Fibroblast of lung (primary cell): ENCODE results near the gene UNCX. TPM values are rescaled to one million over a fixed set of nuclear protein-coding genes. Genes with fewer than 3 reads are reported as not detected.
"Not testable (repeated sequence)": the region's sequence is repeated elsewhere in the genome, so short reads cannot be mapped to it uniquely, and the experiment has no call there.

Experiments used
- DNase-seq, 2 donors: peaks; one replicate each; pipeline versions ENCODE4 v3.0.0 to v3.0.0-alpha.2; 2010; ENCODE audit warnings: low read depth in 2 of 2
- H2AFZ ChIP-seq: 2 replicates; pipeline ENCODE4 v1.5.1; 2012; ENCODE audit warnings: low read length, control low read depth, inconsistent platforms
- H3K27ac ChIP-seq: 2 replicates; pipeline ENCODE4 v1.5.1; 2011; ENCODE audit warnings: low read length, control low read depth; ENCODE audit not compliant: insufficient read depth
- H3K27me3 ChIP-seq: 2 replicates; pipeline ENCODE4 v1.5.1; 2011; ENCODE audit warnings: mild to moderate bottlenecking, low read length; ENCODE audit not compliant: control insufficient read depth, insufficient read depth
- H3K36me3 ChIP-seq: 2 replicates; pipeline ENCODE4 v1.5.1; 2011; ENCODE audit warnings: low read length; ENCODE audit not compliant: control insufficient read depth, insufficient read depth
- H3K4me1 ChIP-seq: 2 replicates; pipeline ENCODE4 v1.5.1; 2011; ENCODE audit warnings: low read length; ENCODE audit not compliant: control insufficient read depth, insufficient read depth; ENCODE audit errors: extremely low read depth
- H3K4me2 ChIP-seq: 2 replicates; pipeline ENCODE4 v1.5.1; 2011; ENCODE audit warnings: low read length, control low read depth; ENCODE audit not compliant: insufficient read depth; ENCODE audit errors: extremely low read depth
- H3K4me3 ChIP-seq, 4 experiments: fragments of 200-600 bp in 1 of 4; sonication (generic) in 1 of 4; replicated peaks in 1 of 4; 2 replicates each; pipeline ENCODE4 v1.5.1; 2011 to 2016; ENCODE audit warnings: low read length in 4 of 4, low read depth in 3 of 4, mild to moderate bottlenecking in 3 of 4, control low read depth in 2 of 4, inconsistent platforms in 1 of 4, mixed read lengths in 1 of 4; ENCODE audit not compliant: insufficient read depth in 1 of 4; ENCODE audit errors: control extremely low read depth in 1 of 4
- H3K79me2 ChIP-seq: 2 replicates; pipeline ENCODE4 v1.5.1; 2012; ENCODE audit warnings: mild to moderate bottlenecking, low read length, inconsistent platforms; ENCODE audit not compliant: control insufficient read depth, insufficient read depth
- H3K9ac ChIP-seq: 2 replicates; pipeline ENCODE4 v1.5.1; 2011; ENCODE audit warnings: mild to moderate bottlenecking, low read length, control low read depth; ENCODE audit not compliant: insufficient read depth
- H3K9me3 ChIP-seq: 2 replicates; pipeline ENCODE4 v1.5.1; 2012; ENCODE audit warnings: low read depth, low read length; ENCODE audit not compliant: control insufficient read depth, insufficient read depth
- H4K20me1 ChIP-seq: 2 replicates; pipeline ENCODE4 v1.5.1; 2011; ENCODE audit warnings: low read length; ENCODE audit not compliant: control insufficient read depth, insufficient read depth; ENCODE audit errors: extremely low read depth
- EZH2 ChIP-seq: IDR thresholded peaks from 2 replicates; pipeline ENCODE4 v1.5.1; 2012; ENCODE audit warnings: low read length, control low read depth, mild to moderate bottlenecking; ENCODE audit errors: missing control alignments
- polyA plus RNA-seq, 2 donors: library from polyadenylated mRNA; depleted of rRNA in 1 of 2; stranded (reverse) in 1 of 2; unstranded in 1 of 2; fragments of >200 nt; gene quantifications; 2 replicates each; pipeline ENCODE4 v1.2.1, GENCODE V29; 2011 to 2012; ENCODE audit warnings: missing spikeins in 1 of 2
- total RNA-seq: library from RNA; depleted of rRNA; stranded (reverse); fragments of >200 nt; gene quantifications from 2 replicates; pipeline ENCODE4 v1.2.1, GENCODE V29; 2014
- TF ChIP-seq, protein P1 (sequence below), 2 donors: IDR thresholded peaks in 1 of 2; conservative IDR thresholded peaks in 1 of 2; 1 replicate in 1 of 2; 2 replicates in 1 of 2; pipeline ENCODE4 v1.5.1; 2011 to 2012; ENCODE audit warnings: low read length in 2 of 2, control low read depth in 1 of 2, inconsistent platforms in 1 of 2, low read depth in 1 of 2, mild to moderate bottlenecking in 1 of 2

Gene UNCX
- total and polyA plus RNA-seq, 2 donors (not counting 1 experiment from before 2014, with no cell fraction given): not detected

DNA sequence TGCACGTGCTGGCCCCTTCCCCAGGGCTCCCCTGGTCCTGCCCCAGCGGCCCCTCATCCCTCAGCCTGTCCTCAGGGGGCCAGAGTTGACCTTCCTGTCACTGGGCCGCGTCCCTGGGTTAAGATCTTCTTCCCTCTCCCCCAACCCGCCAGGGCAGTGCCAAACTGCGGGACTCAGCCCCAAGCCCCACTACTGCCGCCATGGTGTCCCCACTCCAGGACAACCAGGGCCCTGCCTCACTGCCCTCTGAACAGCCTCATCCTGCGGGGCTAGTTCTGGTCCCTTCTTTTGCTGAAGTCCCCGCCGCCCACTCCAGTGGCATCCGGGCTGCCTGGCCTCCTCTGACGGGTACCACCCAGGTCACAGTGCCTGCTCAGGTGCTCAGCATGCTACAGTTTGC is 37.5 kb downstream of the UNCX start:
- Histone ChIP-seq H2AFZ (no peak overlapping the region), H4K20me1 (no peaks in the 10 kb centered on the region), H3K79me2 (no peaks in the 10 kb centered on the region), H3K4me2 (no peak overlapping the region), H3K27ac (no peak overlapping the region), H3K4me1 (no peaks in the 10 kb centered on the region), H3K9me3 (no peaks in the 10 kb centered on the region), H3K4me3 (no peak overlapping the region), H3K36me3 (no peaks in the 10 kb centered on the region), H3K27me3 (peaks cover 3% of the 10 kb centered on the region), H3K9ac (no peak overlapping the region)
- TF ChIP-seq EZH2: no peak
- TF ChIP-seq, protein P1, sequence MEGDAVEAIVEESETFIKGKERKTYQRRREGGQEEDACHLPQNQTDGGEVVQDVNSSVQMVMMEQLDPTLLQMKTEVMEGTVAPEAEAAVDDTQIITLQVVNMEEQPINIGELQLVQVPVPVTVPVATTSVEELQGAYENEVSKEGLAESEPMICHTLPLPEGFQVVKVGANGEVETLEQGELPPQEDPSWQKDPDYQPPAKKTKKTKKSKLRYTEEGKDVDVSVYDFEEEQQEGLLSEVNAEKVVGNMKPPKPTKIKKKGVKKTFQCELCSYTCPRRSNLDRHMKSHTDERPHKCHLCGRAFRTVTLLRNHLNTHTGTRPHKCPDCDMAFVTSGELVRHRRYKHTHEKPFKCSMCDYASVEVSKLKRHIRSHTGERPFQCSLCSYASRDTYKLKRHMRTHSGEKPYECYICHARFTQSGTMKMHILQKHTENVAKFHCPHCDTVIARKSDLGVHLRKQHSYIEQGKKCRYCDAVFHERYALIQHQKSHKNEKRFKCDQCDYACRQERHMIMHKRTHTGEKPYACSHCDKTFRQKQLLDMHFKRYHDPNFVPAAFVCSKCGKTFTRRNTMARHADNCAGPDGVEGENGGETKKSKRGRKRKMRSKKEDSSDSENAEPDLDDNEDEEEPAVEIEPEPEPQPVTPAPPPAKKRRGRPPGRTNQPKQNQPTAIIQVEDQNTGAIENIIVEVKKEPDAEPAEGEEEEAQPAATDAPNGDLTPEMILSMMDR (conservative IDR thresholded peaks at IDR 0.05 in 1 of 2, IDR thresholded peaks at IDR 0.05 in 1 of 2; ENCODE audit: low read depth in 1 of 2, low read length in 2 of 2): no peak
- DNase-seq: no peak

GRCh38 chr7:1271046-1271445 is 38.4 kb downstream of the UNCX start:
- Histone ChIP-seq H3K4me3 (no peak overlapping the region), H3K9me3 (no peaks in the 10 kb centered on the region), H4K20me1 (no peaks in the 10 kb centered on the region), H3K27ac (no peak overlapping the region), H3K4me1 (no peaks in the 10 kb centered on the region), H3K36me3 (no peaks in the 10 kb centered on the region), H2AFZ (no peak overlapping the region), H3K4me2 (no peak overlapping the region), H3K9ac (no peak overlapping the region), H3K79me2 (no peaks in the 10 kb centered on the region), H3K27me3 (no peaks in the 10 kb centered on the region)
- no peak for DNase-seq
- TF ChIP-seq, protein P1 (conservative IDR thresholded peaks at IDR 0.05 in 1 of 2, IDR thresholded peaks at IDR 0.05 in 1 of 2; ENCODE audit: low read depth in 1 of 2, low read length in 2 of 2): no peak
- no peak for TF ChIP-seq EZH2

GRCh38 chr7:1271656-1272055 is 39.0 kb downstream of the UNCX start:
- Histone ChIP-seq H4K20me1 (no peaks in the 10 kb centered on the region), H3K27ac (no peak overlapping the region), H3K4me2 (no peak overlapping the region), H3K4me1 (no peaks in the 10 kb centered on the region), H3K79me2 (no peaks in the 10 kb centered on the region), H3K4me3 (no peak overlapping the region), H2AFZ (no peak overlapping the region), H3K36me3 (no peaks in the 10 kb centered on the region), H3K9ac (no peak overlapping the region), H3K27me3 (no peaks in the 10 kb centered on the region), H3K9me3 (no peaks in the 10 kb centered on the region)
- TF ChIP-seq EZH2: no peak
- TF ChIP-seq, protein P1 (conservative IDR thresholded peaks at IDR 0.05 in 1 of 2, IDR thresholded peaks at IDR 0.05 in 1 of 2; ENCODE audit: low read depth in 1 of 2, low read length in 2 of 2): no peak
- no peak for DNase-seq

GRCh38 chr7:1272136-1272535 is 39.5 kb downstream of the UNCX start:
- not testable (repeated sequence) for H3K4me1 ChIP-seq, H3K4me2 ChIP-seq, H3K79me2 ChIP-seq, H2AFZ ChIP-seq, H3K9ac ChIP-seq, H3K27ac ChIP-seq, DNase-seq, H3K36me3 ChIP-seq, H4K20me1 ChIP-seq, H3K27me3 ChIP-seq, H3K4me3 ChIP-seq, H3K9me3 ChIP-seq
